RWPE1 (cell line): Measurements from ENCODE around the gene LAMTOR5.
A peak's percentile ranks its signal among the peaks of the same experiment; 100 is the strongest.

Experiments used
- CTCF ChIA-PET: fragments of 350-600 bp; sonication (Branson Sonifier 250); formaldehyde crosslinking; extraction: SDS; loops from one replicate; lab custom pipeline; 2021; lab: Yijun Ruan, JAX
- POLR2A ChIA-PET: fragments of 400-600 bp; formaldehyde crosslinking; extraction: SDS; loops from one replicate; lab custom pipeline; 2020; ENCODE audit warnings: antibody characterized with exemption; ENCODE audit not compliant: low non-redundant PET; lab: Yijun Ruan, JAX
- DNase-seq: peaks from one replicate; pipeline ENCODE4 v3.0.0; 2012; ENCODE audit warnings: low spot score
- H3K27ac ChIP-seq: fragments of 450-650 bp; 2 replicates; pipeline ENCODE4 v1.5.1; 2017
- CTCF ChIP-seq: fragments of 450-650 bp; conservative IDR thresholded peaks from 2 replicates; pipeline ENCODE4 v1.5.1; 2017; ENCODE audit warnings: low read depth, mild to moderate bottlenecking

The LAMTOR5 gene

GRCh38 chr1:110393691-110394492 lies 13.6 kb downstream of the LAMTOR5 start:
- CTCF ChIA-PET, result interaction anchor here (1.1 kb wide), 1 partner anchor 197 kb away, joined by 3 read pairs; no protein-coding TSS in a partner anchor
- no peak for TF ChIP-seq CTCF
- peak; percentile 32 for DNase-seq
- POLR2A ChIA-PET, result no interaction called here
- no peak overlapping the region for H3K27ac ChIP-seq

GRCh38 chr1:110393286-110393685 lies 14.2 kb downstream of the LAMTOR5 start:
- CTCF ChIA-PET, result interaction anchor here (1.1 kb wide), 1 partner anchor 196 kb away, joined by 3 read pairs; no protein-coding TSS in a partner anchor
- no peak overlapping the region for H3K27ac ChIP-seq
- TF ChIP-seq CTCF, result no peak
- POLR2A ChIA-PET, result no interaction called here
- no peak for DNase-seq

GRCh38 chr1:110390692-110391245 lies 16.7 kb downstream of the LAMTOR5 start, which contains the start of gene SLC16A4:
TSS of gene SLC16A4 (minus strand) at chr1:110391026. CDS start at chr1:110389323, 1,703 bp downstream.
- no peak within 1 kb of the TSS for H3K27ac ChIP-seq

GRCh38 chr1:110390096-110390495 lies 17.4 kb downstream of the LAMTOR5 start:
- no peak for TF ChIP-seq CTCF
- H3K27ac ChIP-seq, result no peak overlapping the region
- DNase-seq, result peak; percentile 65
- ChIA-PET CTCF (no interaction called here), POLR2A (no interaction called here)

More at GRCh38 chr1:110390692-110391245, 16.7 kb downstream of the LAMTOR5 start, which contains the start of gene SLC16A4:
- peak; percentile 19 for DNase-seq
- ChIA-PET CTCF (no interaction called here), POLR2A (no interaction called here)
- TF ChIP-seq CTCF, result no peak

GRCh38 chr1:110387048-110387754 lies 20.3 kb downstream of the LAMTOR5 start:
- H3K27ac ChIP-seq, result no peak overlapping the region
- no peak for DNase-seq
- CTCF ChIA-PET, result no interaction called here
- no peak for TF ChIP-seq CTCF
- POLR2A ChIA-PET, result no interaction called here

GRCh38 chr1:110385369-110385768 lies 22.1 kb downstream of the LAMTOR5 start:
- CTCF ChIA-PET, result interaction anchor here (0.5 kb wide), 1 partner anchor 23 kb away, joined by 5 read pairs; no protein-coding TSS in a partner anchor
- POLR2A ChIA-PET, result no interaction called here
- DNase-seq, result no peak
- no peak for TF ChIP-seq CTCF
- no peak overlapping the region for H3K27ac ChIP-seq
